Measurements from ENCODE around the gene ARL14EP.

The ARL14EP gene

DNA sequence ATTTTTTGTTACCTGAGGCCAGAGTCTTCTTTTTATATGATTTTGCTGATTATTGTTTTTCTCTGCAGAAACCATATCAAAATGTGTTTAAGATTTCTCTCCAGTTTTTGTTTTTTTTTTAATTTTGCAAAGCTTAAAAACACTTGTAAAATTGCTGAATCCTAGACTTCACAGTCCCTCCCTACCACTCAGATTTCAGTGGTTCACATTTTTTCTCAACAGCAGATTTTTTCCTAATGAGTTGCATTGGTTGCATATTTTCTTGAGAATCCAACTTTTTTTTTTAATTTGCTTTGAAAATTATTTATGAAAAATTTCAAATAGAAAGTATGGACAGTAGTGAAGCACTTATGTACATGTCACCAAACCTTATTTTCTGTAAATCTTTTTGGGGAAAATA is 5.8 kb downstream of the ARL14EP start:
- no peak for DNase-seq

DNA sequence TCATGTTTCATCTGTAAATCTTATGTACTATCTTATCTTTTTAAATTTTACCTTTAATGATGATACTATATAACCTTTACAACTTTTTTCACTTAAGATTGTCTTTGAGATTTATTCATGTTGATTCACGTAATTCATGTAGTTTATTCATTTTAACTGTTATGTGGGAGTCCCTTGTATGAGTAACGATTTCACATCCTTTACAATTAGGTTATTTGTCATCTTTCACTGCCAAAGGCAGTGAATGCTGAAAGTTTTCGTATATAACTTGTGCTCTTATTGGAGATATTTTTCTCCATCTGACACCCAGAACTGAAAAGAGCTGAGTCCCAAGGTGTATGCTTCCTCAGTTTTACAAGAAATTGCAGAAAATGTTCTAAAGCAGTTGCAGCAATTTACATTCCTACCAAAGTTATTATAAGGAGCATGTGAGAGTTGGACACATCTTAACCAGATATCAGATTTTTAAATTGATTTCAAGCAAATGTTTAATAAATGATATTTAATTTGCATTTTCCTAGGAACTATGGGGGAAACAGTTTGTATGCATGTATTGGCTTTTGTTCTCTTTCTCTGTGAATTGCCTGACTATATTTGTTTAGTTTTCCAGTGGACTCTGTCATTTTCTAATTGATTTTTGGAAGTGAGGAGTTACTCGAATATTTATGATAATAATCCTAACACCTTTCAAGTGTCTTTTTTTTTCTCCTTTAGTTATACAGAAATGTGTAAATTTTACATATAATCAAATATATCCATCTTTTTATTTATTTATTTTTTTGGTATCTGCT is 6.4 kb downstream of the ARL14EP start:
- no peak for DNase-seq

DNA sequence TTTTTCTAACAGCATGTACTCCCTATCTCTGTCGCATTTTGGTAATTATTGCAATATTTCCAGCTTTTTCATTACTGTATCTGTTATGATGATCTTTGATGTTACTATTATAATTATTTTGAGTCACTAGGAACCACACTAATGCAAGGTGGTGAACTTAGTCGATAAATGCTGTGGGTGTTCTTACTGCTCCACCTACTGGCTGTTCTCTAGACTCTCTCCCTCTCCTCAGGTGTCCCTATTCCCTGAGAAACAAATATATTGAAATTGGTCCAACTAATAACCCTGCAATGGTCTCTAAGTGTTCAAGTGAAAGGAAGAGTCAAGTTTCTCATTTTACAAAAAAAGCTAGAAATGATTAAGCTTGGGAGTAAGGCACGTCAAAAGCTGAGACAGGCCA is 10.5 kb downstream of the ARL14EP start:
- peak; percentile 13 for DNase-seq

DNA sequence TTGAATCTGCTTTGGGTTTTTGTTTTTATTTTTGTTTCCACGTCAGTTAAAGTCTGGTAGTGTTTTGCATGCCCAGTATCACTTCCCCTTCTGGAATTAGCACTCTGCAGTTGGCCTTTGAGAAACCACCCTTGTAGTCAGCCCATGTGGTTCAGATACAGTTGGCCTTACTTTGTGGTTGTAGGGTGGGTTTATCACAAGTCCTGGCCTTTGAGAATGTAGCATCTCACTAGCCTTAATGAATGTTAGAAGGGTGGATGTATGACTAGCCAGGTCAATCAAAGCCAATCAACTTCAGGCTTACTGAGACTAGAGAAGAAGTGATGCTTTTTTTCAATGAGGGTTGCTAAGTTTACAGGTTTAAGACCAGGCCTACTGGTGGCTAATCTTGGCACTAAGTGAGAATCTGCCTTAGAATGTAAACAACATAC is 19.8 kb downstream of the ARL14EP start:
- no peak for DNase-seq

DNA sequence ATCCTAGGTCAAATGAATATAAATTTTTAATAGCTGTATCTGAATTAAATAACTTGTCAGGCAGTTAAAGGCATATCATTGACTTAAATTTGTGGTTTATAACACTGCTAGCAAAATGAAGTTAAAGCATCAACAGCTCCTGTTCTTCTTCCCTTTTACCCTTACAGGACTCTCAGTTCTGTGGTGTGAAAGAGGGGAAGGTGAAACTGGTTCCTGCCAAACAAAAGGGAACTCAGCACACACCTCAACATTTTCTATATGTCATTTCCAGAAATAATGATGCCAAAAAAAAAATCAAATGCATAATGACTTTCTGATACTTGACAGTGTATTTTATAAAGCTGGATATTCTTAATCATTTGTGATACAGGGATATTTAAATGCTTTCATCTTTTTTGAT is 21.2 kb downstream of the ARL14EP start:
- DNase-seq = no peak

DNA sequence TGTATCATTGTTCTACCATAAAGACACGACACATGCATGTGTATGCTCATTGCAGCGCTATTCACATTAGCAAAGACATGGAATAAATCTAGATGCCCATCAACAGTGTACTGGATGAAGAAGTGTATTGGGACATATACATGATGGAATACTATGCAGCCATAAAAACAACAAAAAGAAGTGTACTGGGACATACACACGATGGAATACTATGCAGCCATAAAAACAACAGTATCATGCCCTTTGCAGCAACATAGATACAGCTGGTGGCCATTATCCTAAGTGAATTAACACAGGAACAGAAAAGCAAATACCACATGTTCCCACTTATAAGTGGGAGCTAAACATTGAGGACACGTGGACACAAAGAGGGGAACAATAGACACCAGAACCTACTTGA is 22.7 kb downstream of the ARL14EP start:
- DNase-seq = no peak

DNA sequence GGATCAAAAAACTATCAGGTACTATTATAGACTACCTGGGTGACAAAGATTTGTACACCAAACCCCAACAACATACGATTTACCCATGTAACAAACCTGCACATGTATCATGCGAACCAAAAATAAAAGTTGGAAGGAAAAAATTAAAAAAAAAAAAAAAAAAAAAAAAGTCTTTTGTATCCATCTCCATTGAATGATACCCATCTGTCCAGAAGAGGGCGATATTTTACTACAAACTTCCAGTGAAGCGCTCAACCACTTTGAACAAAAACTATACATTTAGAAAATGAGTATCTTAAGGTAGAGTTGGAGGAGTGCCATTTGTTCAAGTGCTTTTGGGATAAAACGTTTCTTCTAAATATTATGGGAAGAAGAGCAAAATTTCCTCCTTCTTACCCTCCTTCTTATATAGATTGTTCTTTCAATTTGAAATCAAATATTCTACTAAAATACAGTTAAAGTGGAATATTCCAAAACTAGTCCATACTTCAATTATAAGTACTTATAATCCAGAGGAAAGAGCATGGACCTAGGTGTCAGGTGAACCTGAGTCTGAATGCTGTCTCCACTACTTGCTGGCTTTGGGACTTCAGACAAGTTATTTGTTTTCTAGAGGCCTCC is 23.3 kb downstream of the ARL14EP start:
- DNase-seq = peak; percentile 36

DNA sequence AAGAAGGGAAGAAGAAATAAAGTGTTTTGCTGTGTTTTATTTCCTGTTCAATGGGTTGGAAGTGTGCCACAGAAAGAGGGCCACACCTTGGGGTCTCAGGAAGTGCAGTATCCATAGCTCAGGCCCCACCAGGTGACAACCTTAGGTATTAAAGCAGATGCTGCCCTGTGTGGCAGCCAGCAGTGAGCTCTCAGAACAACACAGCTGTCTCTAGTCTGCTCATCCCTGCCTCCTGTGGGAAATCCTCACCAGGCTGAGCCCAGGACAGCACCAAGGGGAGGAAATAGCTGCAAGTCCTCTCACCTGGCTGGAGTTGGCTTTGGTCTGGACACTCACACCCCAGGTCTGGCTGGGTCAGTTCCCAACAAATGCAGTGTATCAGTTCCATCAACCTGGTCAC is 25.1 kb downstream of the ARL14EP start:
- no peak for DNase-seq

DNA sequence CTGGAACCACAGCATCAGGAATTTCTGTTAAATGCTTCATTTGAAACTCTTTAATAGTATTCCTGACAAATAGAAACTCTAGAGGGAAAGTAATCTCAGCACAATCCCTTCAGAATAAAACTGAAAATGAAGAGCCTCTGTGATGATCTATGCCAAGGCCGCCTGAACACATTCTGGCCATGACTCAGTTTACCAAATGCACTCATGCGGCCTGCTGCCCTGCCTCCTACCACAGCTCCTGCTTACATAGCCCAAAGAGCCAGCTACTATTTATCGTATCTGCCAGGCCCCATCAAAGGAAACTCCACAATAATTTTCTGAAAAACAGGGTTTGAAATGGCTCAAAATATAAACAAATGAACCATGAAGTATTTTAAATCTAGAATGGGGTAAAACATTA is 27.0 kb downstream of the ARL14EP start:
- DNase-seq = no peak

DNA sequence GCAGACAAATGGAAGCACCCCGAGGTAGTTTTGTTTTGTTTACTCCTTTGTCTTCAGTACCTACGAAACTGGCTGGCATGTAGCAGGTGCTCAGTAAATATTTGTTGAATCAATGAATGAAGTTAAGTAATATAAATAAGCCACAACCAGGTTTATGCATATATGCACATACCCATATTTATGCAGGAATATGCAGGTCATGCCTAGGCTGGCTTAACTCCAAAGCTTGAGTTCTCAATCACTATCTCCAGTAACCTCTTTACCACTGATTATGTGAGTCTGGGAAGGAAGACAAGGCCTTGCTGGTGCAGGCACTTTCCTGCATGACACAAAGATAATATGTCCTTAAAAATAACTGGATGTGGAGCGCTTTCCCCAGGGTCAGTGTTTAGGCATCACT is 27.5 kb downstream of the ARL14EP start:
- DNase-seq = no peak

DNA sequence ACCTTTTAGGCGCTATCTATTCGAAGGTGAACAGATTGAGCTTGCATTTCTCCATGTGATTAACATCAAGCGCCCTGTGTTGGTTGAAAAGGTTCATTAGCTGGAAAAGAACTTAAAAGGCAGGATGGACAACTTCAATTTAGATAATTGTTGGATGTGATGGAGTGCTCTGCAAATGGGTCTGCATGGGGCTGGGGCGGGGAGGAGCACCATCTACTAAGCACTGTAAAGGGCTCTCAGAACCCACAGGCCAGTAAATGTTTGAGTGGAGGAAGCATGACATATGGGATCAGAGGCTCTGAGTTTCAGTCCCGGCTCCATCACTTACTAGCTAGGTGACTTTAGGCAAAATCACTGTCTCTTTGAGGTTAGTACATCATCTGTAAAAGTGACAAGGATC is 28.2 kb downstream of the ARL14EP start:
- DNase-seq = no peak

DNA sequence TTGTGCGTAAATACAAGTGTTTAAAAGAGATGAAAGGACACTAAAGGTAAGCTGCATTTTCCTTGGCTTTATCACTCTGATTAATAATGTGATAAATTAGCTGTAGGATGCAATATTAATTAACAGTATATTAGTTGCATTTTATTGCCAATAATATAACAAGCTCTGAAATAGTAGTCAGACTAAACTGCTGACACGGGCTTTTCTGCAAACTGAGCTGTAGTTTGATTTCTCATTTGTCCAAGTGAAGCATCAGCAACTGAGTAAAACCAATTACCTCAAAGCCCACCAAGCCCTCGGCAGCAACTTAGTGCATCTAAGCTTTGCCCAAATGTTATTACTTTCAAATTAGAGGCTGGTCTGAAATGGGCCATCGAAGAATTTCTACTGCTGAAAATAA is 33.5 kb downstream of the ARL14EP start:
- no peak for DNase-seq

DNA sequence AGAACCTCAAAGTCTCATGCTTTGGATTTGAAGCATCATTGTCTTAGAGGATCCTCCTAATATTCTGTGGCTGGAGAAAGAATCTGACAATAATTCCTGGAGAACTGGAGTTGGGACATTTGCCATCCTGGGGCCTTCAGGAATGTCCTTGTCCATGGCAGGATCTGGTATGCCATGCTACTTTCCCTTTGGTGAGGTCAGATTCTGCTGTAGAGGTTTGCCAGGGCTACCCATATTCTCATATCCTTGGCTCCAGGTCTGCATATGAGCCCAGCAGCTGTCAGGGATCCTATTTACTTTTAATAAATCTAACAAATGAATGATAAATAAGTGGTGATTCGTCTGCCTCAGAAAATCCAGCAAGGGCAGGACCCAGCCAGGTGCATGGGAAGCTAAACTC is 35.0 kb downstream of the ARL14EP start:
- no peak for DNase-seq

DNA sequence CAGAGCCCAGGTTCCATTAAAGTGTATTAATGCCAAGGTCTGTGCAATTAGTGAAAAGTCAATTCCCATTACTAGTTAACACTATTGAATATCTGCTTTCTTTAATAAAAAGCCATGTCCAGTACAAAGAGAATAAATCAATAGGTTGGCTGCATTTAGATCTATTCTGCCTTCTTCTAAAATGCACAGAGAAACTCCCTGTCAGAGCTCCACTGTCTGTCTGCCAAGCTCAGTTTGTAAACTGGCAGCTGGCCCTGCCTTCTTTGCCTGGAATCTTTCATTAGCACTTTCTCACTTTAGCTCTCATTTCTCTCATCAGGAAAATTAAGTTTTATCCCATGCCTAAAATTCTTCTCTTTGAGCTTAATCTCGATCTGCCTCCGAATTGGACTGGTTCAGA is 35.6 kb downstream of the ARL14EP start:
- no peak for DNase-seq

DNA sequence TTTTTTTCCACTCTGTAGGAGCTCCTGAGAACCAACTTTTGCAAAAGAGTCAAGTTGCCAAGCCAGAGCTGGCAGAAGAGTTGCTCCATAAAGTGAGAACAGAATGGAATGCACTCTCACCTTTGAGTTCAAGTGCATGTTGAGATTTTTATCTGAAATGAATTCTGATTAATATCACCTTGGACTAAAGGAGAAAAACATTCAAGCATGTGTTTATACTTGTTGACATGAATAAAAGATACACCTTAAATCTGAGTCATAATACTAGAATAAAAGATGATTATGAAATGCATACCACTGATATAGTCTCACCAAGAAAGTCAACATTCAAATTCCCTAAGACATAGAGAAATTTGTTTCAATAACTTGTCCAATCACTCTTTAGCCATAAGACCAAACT is 37.8 kb downstream of the ARL14EP start:
- no peak for DNase-seq

DNA sequence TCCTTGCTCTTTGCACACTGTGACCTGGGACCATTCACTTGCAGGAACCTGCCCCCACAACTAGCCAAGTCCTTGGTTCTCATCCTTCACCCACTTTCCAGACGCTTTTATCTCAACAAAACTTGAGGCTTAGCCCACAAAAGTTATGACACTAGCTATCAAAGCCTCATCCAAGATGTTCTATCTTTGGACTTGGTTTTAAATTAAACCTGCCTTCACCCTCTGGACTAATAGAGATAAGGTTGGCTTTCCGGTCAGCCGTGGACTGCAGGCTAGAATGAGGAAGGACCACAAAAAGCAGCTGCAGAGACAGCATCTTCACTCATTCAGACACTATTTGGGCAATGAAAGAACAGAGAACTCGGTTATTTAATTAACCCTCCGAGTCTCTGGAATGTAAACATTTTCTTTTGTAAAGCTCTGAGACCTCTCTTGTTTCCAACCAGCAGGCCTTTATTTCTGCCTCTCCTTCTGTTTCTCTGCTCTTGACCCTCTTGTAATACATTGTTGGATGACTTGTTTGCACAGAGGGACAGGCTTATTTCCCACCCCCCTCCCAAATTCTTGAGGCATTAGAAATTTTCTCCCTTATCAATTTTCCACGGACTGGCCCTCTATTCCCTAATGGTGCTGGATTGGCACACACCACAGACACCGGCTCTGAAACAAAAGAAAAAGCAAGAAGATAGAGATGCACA is 41.4 kb downstream of the ARL14EP start:
- no peak for DNase-seq

DNA sequence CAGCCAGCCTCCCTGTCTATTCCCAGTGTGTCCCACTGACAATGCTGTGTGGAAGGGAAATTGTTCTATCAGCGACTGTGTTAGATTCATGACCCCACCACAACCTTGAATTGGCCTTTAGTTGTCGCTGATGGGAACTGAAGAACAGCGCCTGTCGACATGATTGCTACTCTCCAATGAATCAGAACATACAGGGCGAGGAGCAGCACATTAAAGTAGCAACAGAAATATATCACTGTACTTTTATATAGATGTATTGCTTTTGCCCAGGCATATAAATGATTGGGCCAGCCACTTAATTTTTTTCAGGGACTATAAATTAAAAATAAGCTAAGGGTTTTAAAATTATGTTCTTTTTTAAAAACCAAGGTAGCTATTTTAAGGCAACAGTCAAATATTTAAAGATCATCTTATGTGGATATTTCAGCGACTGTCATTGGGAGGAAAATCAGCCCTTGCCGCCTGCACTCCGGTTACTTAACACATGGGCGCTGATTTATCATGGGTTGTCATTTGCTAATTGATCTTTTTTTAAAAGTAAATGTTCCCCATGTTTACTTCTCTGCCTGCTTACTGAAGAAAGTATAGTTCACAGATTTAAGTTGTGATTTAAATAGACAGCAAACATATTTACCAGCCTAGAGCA is 42.1 kb downstream of the ARL14EP start:
- no peak for DNase-seq

DNA sequence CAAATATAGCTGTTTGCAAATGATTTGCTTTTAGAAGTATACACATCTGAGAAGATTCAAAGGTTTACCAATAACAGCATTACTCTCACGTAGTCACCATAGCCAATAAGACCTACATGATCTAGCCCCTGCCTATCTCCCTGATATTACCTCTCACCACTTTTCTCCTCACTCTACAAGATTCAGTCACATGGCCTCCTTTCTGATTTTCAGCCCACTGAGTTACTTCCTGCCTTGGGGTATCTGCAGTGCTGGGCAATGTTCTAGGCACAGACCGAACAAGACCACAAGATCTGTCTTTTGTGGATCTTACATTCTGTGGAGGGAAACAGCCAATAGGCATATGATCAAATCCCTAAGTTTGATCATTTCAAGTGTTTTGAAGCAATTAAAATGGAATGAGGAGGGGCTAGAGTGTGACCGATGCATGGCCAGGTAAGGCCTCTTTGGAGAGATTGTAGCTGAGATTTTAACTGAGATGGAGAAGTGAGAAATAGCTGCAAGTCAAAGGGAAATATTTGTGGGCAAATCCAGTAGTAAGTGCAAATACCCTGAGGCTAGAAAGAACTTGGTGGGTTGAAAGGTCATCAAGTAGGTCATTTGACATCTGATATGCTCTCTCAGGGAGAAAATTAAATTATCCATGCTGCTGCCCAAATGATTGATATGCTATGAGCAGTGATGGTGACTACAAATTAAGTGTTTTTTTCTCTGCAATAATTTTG is 43.1 kb downstream of the ARL14EP start:
- no peak for DNase-seq

DNA sequence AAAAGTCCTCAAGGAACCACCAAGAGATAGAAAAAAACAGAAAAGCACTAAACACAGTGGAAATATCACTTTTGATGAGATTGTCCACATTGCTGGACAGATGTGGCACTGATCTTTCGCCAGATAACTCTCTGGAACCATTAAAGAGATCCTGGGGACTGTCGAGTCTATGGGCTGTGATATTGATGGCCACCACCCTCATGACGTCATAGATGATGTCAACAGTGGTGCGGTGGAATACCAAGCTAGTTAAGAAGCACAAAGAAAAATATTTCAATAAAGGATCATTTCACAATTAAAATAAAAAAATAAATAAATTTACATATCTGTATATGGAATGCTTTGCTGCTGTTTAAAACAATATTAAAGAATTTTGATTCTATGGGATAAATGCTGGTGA is 45.5 kb downstream of the ARL14EP start:
- DNase-seq = no peak

DNA sequence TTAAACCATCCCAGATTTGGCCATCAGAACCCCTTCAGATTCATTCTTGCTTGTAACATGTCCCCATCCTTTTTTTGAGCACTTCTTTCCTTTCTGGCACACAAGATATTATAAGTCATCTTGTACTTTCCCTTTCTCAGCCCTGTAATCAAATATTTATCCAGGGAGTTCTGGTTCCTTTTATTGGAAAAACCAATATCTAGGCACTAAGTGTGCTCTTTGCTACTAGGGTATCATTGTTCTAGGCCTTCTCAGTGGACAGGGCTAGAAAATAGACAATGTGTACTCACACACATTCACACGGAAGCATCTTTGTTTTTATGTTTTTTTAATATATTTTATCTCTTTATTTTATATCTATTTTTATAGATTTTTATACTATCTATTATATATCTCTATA is 47.3 kb downstream of the ARL14EP start:
- DNase-seq = no peak

DNA sequence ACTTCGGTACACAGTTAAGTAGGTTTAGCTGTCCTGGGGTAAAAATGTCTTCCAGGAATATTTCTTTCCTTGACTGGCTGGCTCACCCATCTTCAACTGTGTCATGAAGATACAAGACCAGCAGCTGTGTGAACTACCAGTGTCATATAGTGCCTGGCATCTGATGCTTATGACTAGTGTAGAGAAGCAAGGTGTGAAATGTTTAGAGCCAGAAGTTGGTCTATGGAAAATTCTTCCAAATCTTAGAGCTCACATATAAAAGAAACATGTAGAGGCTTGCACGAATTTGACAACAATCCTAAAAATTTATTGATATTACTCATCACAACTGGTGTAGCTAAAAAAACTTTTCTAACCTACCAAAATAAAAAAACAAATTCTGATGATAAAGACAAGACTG is 54.4 kb downstream of the ARL14EP start:
- DNase-seq = no peak

DNA sequence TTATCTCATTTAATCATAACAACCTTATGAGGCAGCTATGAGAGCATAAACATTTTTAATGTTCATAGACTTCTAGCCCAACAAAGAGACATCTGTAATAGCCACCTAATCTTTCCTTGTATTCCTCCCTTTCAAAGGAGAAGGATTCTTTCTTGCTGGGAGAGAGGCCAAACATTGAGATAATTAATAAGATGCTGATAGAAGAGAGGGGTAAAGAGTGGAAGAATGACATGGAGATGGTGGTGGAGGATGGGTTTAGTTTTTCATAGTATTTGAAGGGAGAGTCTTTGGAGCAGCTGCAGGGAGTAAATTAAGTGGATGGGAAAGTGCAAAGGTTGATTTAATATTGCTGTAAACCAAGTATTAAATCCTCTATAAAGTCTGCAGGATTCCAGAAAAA is 57.9 kb downstream of the ARL14EP start:
- no peak for DNase-seq

DNA sequence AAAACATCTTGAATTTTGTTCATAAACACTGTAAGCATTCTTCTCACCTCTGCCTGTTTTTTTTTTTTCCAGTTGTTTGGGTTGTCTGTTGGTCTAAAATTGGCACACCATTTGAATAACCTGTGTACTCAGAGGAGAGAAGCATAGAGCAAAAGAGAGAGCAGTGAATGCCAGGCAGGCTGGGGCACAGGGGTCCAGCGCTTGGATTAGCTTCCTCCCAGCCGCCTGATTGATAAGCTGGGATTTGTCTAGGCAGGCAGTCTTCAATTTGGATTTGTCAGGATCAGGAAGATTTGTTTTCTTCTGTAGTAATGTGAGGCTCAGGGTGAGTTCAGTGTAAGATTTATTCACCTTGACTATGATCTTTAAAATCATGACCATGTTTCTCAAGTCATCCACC is 59.0 kb downstream of the ARL14EP start:
- DNase-seq = no peak

Data from NCI-H1092 treated with DMSO at 0.1 percent for 48 hours (cell line).